Urinary bladder (tissue), 4 donors: Measurements from ENCODE around the gene IQGAP2. TPM values are rescaled to one million over a fixed set of nuclear protein-coding genes. Genes with fewer than 3 reads are reported as not detected.
A peak's percentile ranks its signal among the peaks of the same experiment; 100 is the strongest.
"Not testable (repeated sequence)": the region's sequence is repeated elsewhere in the genome, so short reads cannot be mapped to it uniquely, and the experiment has no call there.

Experiments
- DNase-seq: peaks from one replicate; pipeline ENCODE4 v3.0.0-alpha.2; 2015; ENCODE audit errors: extremely low spot score
- H3K27ac ChIP-seq: one replicate; pipeline ENCODE4 v1.5.1; 2013; ENCODE audit warnings: low read depth, mild to moderate bottlenecking, moderate library complexity
- H3K36me3 ChIP-seq: one replicate; pipeline ENCODE4 v1.6.1; 2013; ENCODE audit warnings: mild to moderate bottlenecking, moderate library complexity; ENCODE audit not compliant: insufficient read depth
- H3K4me1 ChIP-seq: one replicate; pipeline ENCODE4 v1.6.1; 2013; ENCODE audit warnings: mild to moderate bottlenecking, moderate library complexity; ENCODE audit not compliant: insufficient read depth
- H3K4me3 ChIP-seq: one replicate; pipeline ENCODE4 v1.5.1; 2013; ENCODE audit warnings: low read depth, low read length
- WGBS: extraction: QIAGEN DNeasy Blood & Tissue Kit; methylation state at CpG from one replicate; pipeline ENCODE4 v1.1.7; 2013; 5-methylcytosine and 5-hydroxymethylcytosine counted together
- polyA plus RNA-seq: library from polyadenylated mRNA; stranded (reverse); fragments of 200-250 nt; gene quantifications from one replicate; pipeline ENCODE4 v1.2.3, GENCODE V29; 2013
- total RNA-seq: library from RNA; depleted of rRNA; stranded (reverse); fragments of >200 nt; gene quantifications from one replicate; pipeline ENCODE4 v1.2.3, GENCODE V29; 2014
- donor health status: healthy with polysubstance abuse.
- donor health status: healthy.

Gene IQGAP2
- total and polyA plus RNA-seq, 2 donors: 4.5 to 29.6 TPM

DNA sequence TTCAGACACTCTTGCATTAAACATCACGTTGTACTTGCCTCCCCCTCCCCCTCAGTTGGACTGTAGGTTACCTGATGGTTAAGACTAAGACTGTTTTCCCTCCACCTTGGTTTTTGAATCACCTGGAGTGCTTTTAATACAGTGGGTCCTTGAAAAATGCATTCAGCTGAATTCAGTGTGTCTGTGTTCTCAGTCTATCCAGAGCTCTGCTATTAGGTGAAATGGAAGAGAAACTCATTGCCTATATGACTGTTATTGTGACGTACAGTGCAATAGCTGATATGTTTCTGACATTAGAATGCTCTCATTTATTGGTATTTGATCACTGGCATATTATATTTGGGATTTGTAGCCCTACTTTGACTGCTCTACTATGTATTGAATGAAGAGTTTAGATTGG is 111.6 kb downstream of the IQGAP2 start:
- H3K36me3 ChIP-seq: no peaks in the 10 kb centered on the region
- DNase-seq: no peak
- WGBS: 78% methylated on average over 2 of the region's 2 CpGs
- no peaks in the 10 kb centered on the region for H3K4me1 ChIP-seq
- H3K4me3 ChIP-seq: no peak overlapping the region
- H3K27ac ChIP-seq: no peak overlapping the region

DNA sequence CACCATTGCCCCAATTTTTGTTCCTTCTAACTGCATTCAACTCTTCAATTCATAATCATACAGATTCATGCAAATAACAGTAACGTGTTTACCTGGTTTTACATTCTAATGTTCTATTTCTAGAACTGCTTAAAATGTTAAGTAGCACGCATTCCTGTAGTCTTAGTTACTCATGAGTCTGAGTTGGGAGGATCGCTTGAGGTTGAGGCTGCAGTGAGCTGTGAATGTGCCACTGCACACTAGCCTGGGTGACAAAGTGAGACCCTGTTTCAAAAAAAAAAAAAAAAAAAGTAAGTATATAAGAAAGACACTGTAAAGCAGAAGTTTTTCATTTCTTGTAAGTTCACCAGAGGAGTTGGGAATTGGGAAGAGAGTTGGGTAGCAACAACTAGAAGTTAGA is 114.2 kb downstream of the IQGAP2 start:
- WGBS: 95% methylated on average over 3 of the region's 3 CpGs
- Histone ChIP-seq H3K4me1 (no peaks in the 10 kb centered on the region), H3K4me3 (no peak overlapping the region), H3K36me3 (no peaks in the 10 kb centered on the region), H3K27ac (no peak overlapping the region)
- no peak for DNase-seq

DNA sequence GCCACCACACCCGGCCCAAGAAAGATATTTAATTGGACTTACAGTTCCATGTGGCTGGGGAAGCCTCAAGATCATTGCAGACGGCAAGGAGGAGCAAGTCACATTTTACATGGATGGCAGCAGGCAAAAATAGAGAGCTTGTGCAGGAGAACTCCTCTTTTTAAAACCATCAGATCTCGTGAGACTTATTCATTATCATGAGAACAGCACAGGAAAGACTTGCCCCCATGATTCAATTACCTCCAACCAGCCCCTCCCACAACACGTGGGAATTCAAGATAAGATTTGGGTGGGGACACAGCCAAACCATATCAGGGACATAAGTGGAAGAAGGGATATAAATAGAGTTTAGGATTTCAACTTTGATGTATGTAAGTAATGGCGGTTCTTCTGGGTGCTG is 115.2 kb downstream of the IQGAP2 start:
- not testable (repeated sequence) for DNase-seq, H3K4me1 ChIP-seq, H3K27ac ChIP-seq, H3K36me3 ChIP-seq, H3K4me3 ChIP-seq
- 90% methylated on average over 5 of the region's 5 CpGs for WGBS

DNA sequence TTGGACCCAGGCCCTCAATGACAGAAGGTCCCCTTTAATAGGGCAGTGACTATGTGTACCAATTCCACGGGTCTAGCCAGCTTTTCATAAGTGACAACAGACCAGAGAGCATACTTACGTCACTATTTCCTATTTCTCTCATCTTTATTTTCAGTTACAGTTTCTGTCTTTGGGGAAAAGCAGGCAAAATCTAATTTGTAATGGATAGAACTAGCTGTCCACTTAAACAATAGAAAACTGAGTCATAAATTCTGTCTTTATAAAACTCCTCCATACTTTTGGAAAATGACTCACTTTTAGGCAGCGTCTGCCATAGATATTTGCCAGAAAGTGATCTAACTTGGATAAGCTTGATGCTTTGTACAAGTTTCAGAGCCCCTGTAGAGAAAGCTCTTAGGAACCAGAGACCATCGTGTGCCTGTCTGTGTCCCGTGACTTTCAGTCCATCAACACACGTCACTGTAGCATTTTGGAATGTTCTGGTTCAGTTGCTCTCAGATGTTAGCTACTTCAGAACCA is 118.2 kb downstream of the IQGAP2 start:
- H3K4me1 ChIP-seq: no peaks in the 10 kb centered on the region
- peak; percentile 50 for DNase-seq
- no peaks in the 10 kb centered on the region for H3K36me3 ChIP-seq
- no peak overlapping the region for H3K27ac ChIP-seq
- 50% methylated on average over 6 of the region's 6 CpGs for WGBS
- H3K4me3 ChIP-seq: no peak overlapping the region

DNA sequence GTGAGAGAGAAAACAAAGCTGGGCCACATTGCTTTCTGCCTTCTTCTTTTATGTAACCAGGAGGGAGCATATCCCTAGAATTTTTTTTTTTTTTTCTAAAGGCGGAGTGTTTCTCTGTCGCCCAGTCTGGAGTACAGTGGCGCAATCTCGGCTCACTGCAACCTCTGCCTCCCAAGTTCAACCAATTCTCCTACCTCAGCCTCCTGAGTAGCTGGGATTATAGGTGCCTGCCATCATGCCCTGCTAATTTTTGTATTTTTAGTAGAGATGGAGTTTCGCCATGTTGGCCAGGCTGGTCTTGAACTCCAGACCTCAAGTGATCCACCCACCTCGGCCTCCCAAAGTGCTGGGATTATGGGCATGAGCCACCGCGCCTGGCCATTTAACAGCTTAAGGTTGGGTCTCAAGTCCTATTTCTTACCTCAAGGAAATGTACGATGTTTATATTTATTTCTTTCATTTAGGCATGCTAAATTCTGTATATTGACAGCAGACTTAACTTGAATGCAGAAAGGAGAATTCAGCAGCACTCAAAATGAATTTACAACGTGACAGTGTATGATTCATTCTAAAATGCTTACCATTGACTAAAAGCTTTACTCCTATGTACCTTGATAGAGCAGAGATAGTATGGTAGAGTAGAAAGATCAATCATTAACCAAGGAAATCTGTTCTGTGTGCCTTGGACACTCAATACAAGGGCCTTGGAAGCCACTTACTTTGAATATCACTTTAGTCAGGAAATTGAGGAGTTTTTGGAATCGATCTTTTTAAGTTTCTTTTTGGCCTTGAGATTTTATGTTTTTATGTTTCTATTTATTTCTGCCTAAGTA is 119.2 kb downstream of the IQGAP2 start:
- WGBS: 93% methylated on average over 11 of the region's 11 CpGs
- Histone ChIP-seq H3K27ac (no peak overlapping the region), H3K4me3 (no peak overlapping the region), H3K36me3 (no peaks in the 10 kb centered on the region), H3K4me1 (no peaks in the 10 kb centered on the region)
- no peak for DNase-seq

DNA sequence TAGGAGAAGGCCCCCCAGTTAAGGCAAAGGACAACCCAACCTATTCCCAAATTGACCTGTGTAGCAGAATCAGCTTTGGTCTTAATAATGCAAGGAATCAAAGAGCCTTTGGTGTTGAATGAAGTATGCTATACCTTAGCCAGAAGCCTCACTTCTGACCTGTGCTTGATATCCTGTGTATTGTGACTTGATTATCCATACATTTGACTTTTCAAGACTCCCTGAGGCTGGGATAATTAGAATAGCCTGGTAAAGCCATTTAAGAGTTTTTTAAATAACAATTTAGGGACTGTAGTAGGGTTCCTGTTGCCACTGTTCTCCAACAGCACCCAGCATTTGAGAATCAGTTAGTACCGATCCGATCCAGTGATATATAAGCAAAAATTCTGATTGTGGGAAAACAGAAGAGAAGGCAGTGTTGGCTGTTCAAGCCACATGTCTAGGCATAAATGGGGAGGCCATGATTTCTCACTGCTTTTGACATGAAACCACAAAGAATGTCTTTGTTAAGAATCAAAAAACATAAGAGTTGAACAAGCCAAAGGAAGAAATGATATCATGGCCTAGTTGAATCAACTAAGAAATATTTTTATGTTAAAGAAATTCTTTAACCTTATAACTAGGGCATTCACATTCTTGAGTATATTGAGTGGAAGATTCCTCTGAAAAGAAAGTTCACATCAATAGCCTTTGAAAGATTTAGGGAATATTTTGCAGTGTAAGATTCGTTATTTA is 121.2 kb downstream of the IQGAP2 start:
- WGBS: 81% methylated on average over 3 of the region's 3 CpGs
- no peak for DNase-seq
- no peaks in the 10 kb centered on the region for H3K4me1 ChIP-seq
- H3K27ac ChIP-seq: no peak overlapping the region
- H3K4me3 ChIP-seq: no peak overlapping the region
- H3K36me3 ChIP-seq: no peaks in the 10 kb centered on the region

DNA sequence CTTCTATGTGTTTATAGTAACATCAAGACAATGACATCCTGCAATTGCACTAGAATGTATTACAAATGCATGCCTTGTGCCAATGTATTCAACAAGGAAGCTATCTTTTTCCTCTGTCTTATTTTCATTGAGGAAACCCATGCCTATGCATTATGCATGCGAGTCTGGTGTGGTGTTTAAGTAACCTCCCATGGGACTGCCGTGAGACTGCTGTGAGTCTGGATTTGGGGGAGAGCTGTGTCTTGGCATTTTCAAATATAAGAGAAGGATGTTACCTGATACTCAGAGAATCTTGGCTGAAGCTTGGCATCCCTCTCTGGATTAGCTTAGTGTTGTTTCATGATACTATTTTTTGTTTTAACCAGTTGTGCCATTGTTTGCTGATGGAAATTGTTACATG is 121.8 kb downstream of the IQGAP2 start:
- 61% methylated on average over 2 of the region's 2 CpGs for WGBS
- no peak for DNase-seq
- Histone ChIP-seq H3K4me1 (no peaks in the 10 kb centered on the region), H3K27ac (no peak overlapping the region), H3K36me3 (no peaks in the 10 kb centered on the region), H3K4me3 (no peak overlapping the region)

DNA sequence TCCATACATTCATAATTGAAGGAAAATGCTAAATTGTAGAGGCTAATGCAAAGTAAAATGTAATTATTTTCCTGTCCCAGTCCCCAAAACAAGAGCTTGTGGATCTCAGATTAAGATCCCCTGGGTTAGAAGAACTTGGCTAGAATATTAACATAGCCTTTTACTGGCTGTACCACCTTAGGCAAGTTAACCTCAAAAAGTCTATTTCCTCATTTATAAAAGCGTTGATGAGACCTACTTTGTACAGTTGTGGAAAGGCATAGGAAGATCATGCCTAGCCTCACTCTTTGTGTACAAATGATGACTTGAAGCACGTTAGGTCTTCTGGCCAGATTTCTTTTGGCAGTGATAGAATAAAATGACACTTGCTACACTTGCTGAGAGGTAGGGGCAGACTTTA is 122.9 kb downstream of the IQGAP2 start:
- no peak for DNase-seq
- Histone ChIP-seq H3K27ac (no peak overlapping the region), H3K4me1 (no peaks in the 10 kb centered on the region), H3K4me3 (no peak overlapping the region), H3K36me3 (no peaks in the 10 kb centered on the region)
- 90% methylated on average over 2 of the region's 2 CpGs for WGBS

DNA sequence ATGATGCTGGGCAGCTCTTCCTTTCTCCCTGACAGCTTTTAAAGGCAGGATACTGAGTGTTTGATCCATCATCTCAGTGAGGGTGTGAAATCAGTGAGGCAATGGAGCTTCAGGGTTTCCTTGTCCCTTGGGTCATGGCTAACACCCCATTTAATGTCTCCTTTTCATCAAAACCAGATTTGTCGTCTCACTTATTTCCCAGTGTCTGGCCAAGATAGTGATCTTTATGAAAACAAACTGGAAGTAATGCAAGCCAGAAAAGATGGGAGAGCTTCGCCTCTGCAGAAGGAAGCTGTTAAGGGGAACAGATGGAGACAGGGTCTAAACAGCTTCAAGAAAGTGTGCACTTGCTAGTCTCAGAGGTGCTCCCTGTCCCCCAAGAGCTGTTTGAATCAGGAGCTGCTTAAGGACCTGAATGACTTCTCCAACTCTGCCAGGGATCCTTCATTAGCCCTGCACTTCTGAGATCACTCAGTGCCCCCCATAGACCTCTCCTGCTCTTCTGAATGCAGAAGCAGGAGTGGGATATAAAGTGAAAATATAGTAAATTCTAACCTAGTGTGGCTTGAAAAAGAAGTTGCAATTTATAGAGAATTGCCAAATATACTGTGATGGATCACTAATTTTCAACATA is 124.0 kb downstream of the IQGAP2 start:
- H3K27ac ChIP-seq: no peak overlapping the region
- 31% methylated on average over 2 of the region's 2 CpGs for WGBS
- H3K4me1 ChIP-seq: no peaks in the 10 kb centered on the region
- H3K36me3 ChIP-seq: no peaks in the 10 kb centered on the region
- no peak overlapping the region for H3K4me3 ChIP-seq
- DNase-seq: no peak

DNA sequence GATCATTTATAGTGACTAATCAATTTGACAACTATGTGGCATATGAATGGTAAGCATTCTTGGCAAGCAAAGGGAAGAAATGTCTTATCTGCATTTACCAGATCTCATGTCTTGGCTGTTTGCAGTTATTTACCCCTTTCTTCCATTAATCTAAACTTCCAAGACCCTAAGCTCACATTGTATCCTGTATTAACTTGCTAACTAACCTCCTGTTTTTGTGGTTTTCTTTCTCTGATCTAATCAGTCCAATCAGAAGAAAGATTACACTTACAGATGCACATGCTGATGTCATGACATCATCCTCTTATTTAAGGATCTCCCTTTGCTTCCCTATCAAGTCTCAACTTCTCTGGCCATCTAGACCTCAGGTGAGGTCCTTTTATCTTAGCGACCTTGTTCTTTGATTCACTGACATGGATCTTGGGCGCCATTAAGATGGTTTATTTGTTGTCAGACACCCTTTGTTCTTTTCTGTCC is 124.6 kb downstream of the IQGAP2 start:
- no peak overlapping the region for H3K4me3 ChIP-seq
- H3K27ac ChIP-seq: no peak overlapping the region
- DNase-seq: no peak
- 76% methylated on average over 2 of the region's 2 CpGs for WGBS
- no peaks in the 10 kb centered on the region for H3K4me1 ChIP-seq
- no peaks in the 10 kb centered on the region for H3K36me3 ChIP-seq

DNA sequence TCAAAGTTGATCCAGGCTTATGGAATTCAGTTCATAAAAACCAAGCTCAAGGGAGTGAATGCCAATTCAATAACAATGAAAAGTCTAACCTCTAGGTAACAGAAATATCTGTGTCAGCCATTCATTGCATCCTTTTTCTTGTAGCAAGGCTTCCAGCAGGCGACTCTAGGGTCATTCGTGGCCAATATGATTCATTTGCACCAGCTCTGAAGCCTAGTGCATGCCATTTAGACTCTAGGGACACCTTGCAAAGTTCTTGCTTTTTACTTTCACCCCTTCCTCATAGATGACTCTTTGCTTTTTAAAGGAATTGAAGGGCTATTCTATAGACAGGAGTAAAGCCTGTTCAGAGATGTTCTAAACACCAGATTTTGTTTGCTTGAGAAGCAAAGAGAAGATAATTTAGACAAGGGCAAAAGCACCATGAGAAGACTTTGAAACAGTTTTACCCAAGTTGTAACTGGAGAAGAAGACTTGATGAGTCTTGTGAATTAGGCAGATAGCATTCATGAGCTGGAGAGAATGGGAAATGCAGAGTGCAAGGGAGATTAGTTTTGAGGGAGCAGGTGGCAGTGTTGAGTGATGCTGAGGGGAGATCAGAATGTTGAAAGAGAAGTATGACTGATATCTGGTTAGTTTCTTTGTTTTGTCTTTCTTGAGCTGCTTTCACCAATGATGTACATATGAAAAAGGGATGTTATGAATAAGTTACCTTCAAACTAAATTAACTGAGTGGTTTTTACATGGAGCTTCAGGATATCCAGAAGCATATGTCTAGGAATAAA is 125.7 kb downstream of the IQGAP2 start:
- Histone ChIP-seq H3K4me1 (no peaks in the 10 kb centered on the region), H3K36me3 (no peaks in the 10 kb centered on the region), H3K4me3 (no peak overlapping the region), H3K27ac (no peak overlapping the region)
- no peak for DNase-seq
- 91% methylated on average over 2 of the region's 2 CpGs for WGBS

DNA sequence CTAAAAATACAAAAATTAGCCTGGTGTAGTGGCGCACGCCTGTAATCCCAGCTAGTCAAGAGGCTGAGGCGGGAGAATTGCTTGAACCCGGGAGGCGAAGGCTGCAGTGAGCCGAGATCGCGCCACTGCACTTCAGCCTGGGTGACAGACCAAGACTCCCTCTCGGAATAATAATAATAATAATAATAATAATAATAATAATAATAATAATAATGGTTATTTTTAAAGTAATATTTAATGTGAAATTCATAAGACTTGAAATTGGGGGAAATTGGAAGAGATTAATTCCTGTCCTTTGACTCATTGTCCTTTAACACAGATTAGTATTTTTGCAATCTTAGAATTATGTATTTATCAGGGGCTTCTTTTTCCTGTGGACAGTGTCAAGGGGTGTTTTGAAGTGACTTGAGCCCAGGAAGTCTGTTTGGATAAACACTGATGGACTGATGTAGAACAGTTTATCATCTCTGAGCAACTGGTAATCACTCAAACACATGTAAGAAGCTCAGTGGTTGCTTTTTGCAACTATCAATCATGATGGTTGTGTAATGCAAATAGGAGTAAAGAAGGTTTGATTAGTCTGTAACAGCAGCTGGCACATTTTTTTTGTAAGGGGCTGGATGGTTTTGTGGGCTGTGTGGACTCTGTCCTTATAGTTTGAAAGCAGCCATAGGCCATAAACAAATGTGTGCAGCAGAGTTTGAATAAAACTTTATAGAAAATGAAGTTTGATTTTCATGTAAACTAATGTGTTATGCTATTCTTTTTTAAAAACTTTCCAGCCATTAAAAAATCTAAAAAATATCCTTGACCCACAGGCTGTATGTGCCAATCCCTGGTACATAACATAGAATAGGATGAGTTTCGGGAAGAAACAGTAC is 126.6 kb downstream of the IQGAP2 start:
- H3K4me3 ChIP-seq: no peak overlapping the region
- H3K4me1 ChIP-seq: no peaks in the 10 kb centered on the region
- no peak for DNase-seq
- no peak overlapping the region for H3K27ac ChIP-seq
- H3K36me3 ChIP-seq: no peaks in the 10 kb centered on the region
- 96% methylated on average over 10 of the region's 10 CpGs for WGBS
